HepG2 (cell line): ENCODE data around the gene GRID1. TPM values are rescaled to one million over a fixed set of nuclear protein-coding genes. Genes with fewer than 3 reads are reported as not detected.
A peak's percentile ranks its signal among the peaks of the same experiment; 100 is the strongest.

Experiments used
- ATAC-seq: fragments of 200-7000 bp; cut with Tn5 transposase; 3 replicates; pipeline ENCODE4 v1.9.1; 2020; ENCODE audit warnings: mild to moderate bottlenecking, moderate library complexity
- BruUV-seq: library from RNA; stranded (reverse); fragments of 400-500 nt; replicated peaks from 2 replicates; lab custom pipeline; 2021; lab: Mats Ljungman, UMichigan
- CTCF ChIA-PET: fragments of 300-600 bp; formaldehyde crosslinking; extraction: SDS; loops from one replicate; lab custom pipeline; 2021; ENCODE audit warnings: low total read pairs, inconsistent platforms, low intra/inter-chr PET ratio; lab: Yijun Ruan, JAX
- POLR2A ChIA-PET: fragments of 350-600 bp; sonication (Branson Sonifier 250); formaldehyde crosslinking; loops from one replicate; lab custom pipeline; 2020; ENCODE audit warnings: antibody characterized with exemption, inconsistent platforms; lab: Yijun Ruan, JAX
- DNase-seq: peaks from one replicate; pipeline ENCODE4 v3.0.0-alpha.2; 2015; ENCODE audit warnings: low spot score
- FAIRE-seq: peaks from 3 replicates; lab custom pipeline; 2011; peaks lifted over from hg19 to GRCh38; lab: Jason Lieb, UNC
- H2AFZ ChIP-seq: one replicate; pipeline ENCODE4 v1.6.1; 2011; ENCODE audit warnings: low read length, inconsistent platforms
- H3K27ac ChIP-seq: fragments of 300-600 bp; 3 replicates; pipeline ENCODE4 v1.8.0; 2011; ENCODE audit warnings: mixed run types, mild to moderate bottlenecking, mixed read lengths, low read length, inconsistent platforms; ENCODE audit not compliant: insufficient read depth; ENCODE audit errors: extremely low read length
- H3K27me3 ChIP-seq, 2 experiments: fragments of 200-600 bp in 1 of 2; 2 replicates in 1 of 2; 3 replicates in 1 of 2; pipeline versions ENCODE4 v1.6.0 to v1.8.0; 2011; ENCODE audit warnings: low read length in 2 of 2, mild to moderate bottlenecking in 2 of 2, moderate library complexity in 2 of 2, inconsistent platforms in 1 of 2; ENCODE audit not compliant: insufficient read depth in 2 of 2, control insufficient read depth in 1 of 2
- H3K36me3 ChIP-seq, 2 experiments: fragments of 200-600 bp in 1 of 2; replicated peaks in 1 of 2; 2 replicates in 1 of 2; 3 replicates in 1 of 2; pipeline versions ENCODE4 v1.5.1 to v1.8.0; 2011; ENCODE audit warnings: low read length in 2 of 2, inconsistent platforms in 1 of 2; ENCODE audit not compliant: insufficient read depth in 2 of 2, control insufficient read depth in 1 of 2
- H3K4me1 ChIP-seq: 2 replicates; pipeline ENCODE4 v1.5.1; 2012; ENCODE audit warnings: low read length, inconsistent platforms; ENCODE audit not compliant: insufficient read depth
- H3K4me2 ChIP-seq: 2 replicates; pipeline ENCODE4 v1.6.0; 2011; ENCODE audit warnings: low read depth, low read length, inconsistent platforms
- H3K4me3 ChIP-seq, 3 experiments: fragments of 200-600 bp in 1 of 3; sonication (generic), shearing (Covaris generic) in 1 of 3; replicated peaks in 1 of 3; 2 replicates each; pipeline ENCODE4 v1.5.1; 2011 to 2016; ENCODE audit warnings: low read length in 3 of 3, inconsistent platforms in 2 of 3, low read depth in 2 of 3, mild to moderate bottlenecking in 2 of 3, control low read depth in 1 of 3, mixed read lengths in 1 of 3; ENCODE audit not compliant: insufficient read depth in 1 of 3
- H3K79me2 ChIP-seq: one replicate; pipeline ENCODE4 v1.6.1; 2011; ENCODE audit warnings: low read length, inconsistent platforms; ENCODE audit not compliant: insufficient read depth
- H3K9ac ChIP-seq: 2 replicates; pipeline ENCODE4 v1.6.0; 2011; ENCODE audit warnings: mild to moderate bottlenecking, low read depth, low read length, inconsistent platforms; ENCODE audit not compliant: insufficient read depth
- H3K9me3 ChIP-seq: 2 replicates; pipeline ENCODE4 v1.5.1; 2012; ENCODE audit warnings: mild to moderate bottlenecking, low read length
- H4K20me1 ChIP-seq: 2 replicates; pipeline ENCODE4 v1.6.0; 2011; ENCODE audit warnings: inconsistent platforms, mild to moderate bottlenecking, low read length, moderate library complexity; ENCODE audit not compliant: insufficient read depth
- ADNP ChIP-seq: sonication (generic); formaldehyde crosslinking; IDR thresholded peaks from 2 replicates; pipeline ENCODE4 v1.4.0; 2020; ENCODE audit warnings: missing genetic modification reagents
- FOXK2 ChIP-seq: fragments of 450-650 bp; IDR thresholded peaks from 2 replicates; pipeline ENCODE4 v1.6.1; 2016
- GABPA ChIP-seq, 2 experiments: IDR thresholded peaks; 2 replicates each; pipeline ENCODE4 v1.6.1; 2011 to 2016; ENCODE audit warnings: low read depth in 2 of 2, low read length in 1 of 2, missing biosample characterization in 1 of 2, missing genetic modification characterization in 1 of 2
- GPBP1L1 ChIP-seq: sonication (generic); formaldehyde crosslinking; IDR thresholded peaks from 2 replicates; pipeline ENCODE4 v1.5.0; 2020; ENCODE audit warnings: mild to moderate bottlenecking, missing genetic modification reagents
- MEF2D ChIP-seq: sonication (generic); formaldehyde crosslinking; IDR thresholded peaks from 2 replicates; pipeline ENCODE4 v1.5.1; 2020; ENCODE audit warnings: mild to moderate bottlenecking, missing genetic modification reagents
- NCOA5 ChIP-seq: sonication (generic); formaldehyde crosslinking; IDR thresholded peaks from 2 replicates; pipeline ENCODE4 v1.4.0; 2020; ENCODE audit warnings: missing genetic modification reagents
- PRMT3 ChIP-seq: sonication (generic); formaldehyde crosslinking; IDR thresholded peaks from 2 replicates; pipeline ENCODE4 v1.8.1; 2022; ENCODE audit warnings: low read depth, mild to moderate bottlenecking, moderate library complexity, missing genetic modification reagents, borderline replicate concordance
- XBP1 ChIP-seq: sonication (generic); formaldehyde crosslinking; IDR thresholded peaks from 2 replicates; pipeline ENCODE4 v1.5.0; 2020; ENCODE audit warnings: missing genetic modification reagents
- ZNF124 ChIP-seq: sonication (generic); formaldehyde crosslinking; IDR thresholded peaks from 2 replicates; pipeline ENCODE4 v1.4.0; 2020; ENCODE audit warnings: missing genetic modification reagents
- ZNF709 ChIP-seq: sonication (generic); formaldehyde crosslinking; IDR thresholded peaks from 2 replicates; pipeline ENCODE4 v1.5.0; 2020; ENCODE audit warnings: mild to moderate bottlenecking, missing genetic modification reagents
- ZNF878 ChIP-seq: sonication (generic); formaldehyde crosslinking; IDR thresholded peaks from 2 replicates; pipeline ENCODE4 v1.8.1; 2023; ENCODE audit warnings: mild to moderate bottlenecking, missing genetic modification reagents, moderate library complexity
- WGBS: methylation state at CpG from one replicate; pipeline ENCODE4 v1.1.6; 2017; ENCODE audit warnings: low lambda C conversion rate; 5-methylcytosine and 5-hydroxymethylcytosine counted together
- in situ Hi-C: cut with HindIII; loops from 2 replicates; pipeline ENCODE4 v1.10.0; 2017; ENCODE audit warnings: low pct_unique_long_range_greater_than_20kb; ENCODE audit not compliant: extremely low pct_ligation_motif_present
- intact Hi-C: fragments of 100-400 bp; cut with micrococcal nuclease; formaldehyde crosslinking; loops from one replicate; pipeline ENCODE4 v1.10.0; 2022; ENCODE audit not compliant: unreplicated experiment
- polyA plus RNA-seq, 8 experiments: library from polyadenylated mRNA; depleted of rRNA in 3 of 8; stranded (reverse) in 7 of 8; unstranded in 1 of 8; fragments of >200 nt; fragmentation: Illumina TruSeq in 4 of 8; extraction: Trizol in 4 of 8; gene quantifications; 2 replicates each; pipeline versions ENCODE4 v1.2.1 to v1.2.3, GENCODE V29; 2011 to 2016; ENCODE audit warnings: low read depth in 4 of 8, missing spikeins in 1 of 8, mixed read lengths in 1 of 8; ENCODE audit not compliant: insufficient read depth in 1 of 8
- total RNA-seq, 5 experiments: library from RNA; depleted of rRNA; stranded (reverse); fragments of >200 nt; fragmentation: Illumina TruSeq; extraction: Trizol; gene quantifications; 2 replicates each; pipeline ENCODE4 v1.2.3, GENCODE V29; 2016; ENCODE audit warnings: low read depth in 1 of 5
- TF ChIP-seq, protein P1 (sequence below): sonication (generic); formaldehyde crosslinking; IDR thresholded peaks from 2 replicates; pipeline ENCODE4 v1.4.0; 2020; ENCODE audit warnings: missing genetic modification reagents, mild to moderate bottlenecking, borderline replicate concordance
- TF ChIP-seq, protein P2 (sequence below): sonication (generic); formaldehyde crosslinking; IDR thresholded peaks from 2 replicates; pipeline ENCODE4 v1.4.0; 2020; ENCODE audit warnings: low read depth, missing genetic modification reagents

Gene GRID1
- total and polyA plus RNA-seq, 2 of the 13 experiments (the other 11 are each of a cell fraction or from before 2014, with no cell fraction given) = 0.05 TPM; not detected in 1

GRCh38 chr10:86411281-86411841, 44.8 kb upstream of the GRID1 start (continued):
- TF ChIP-seq MEF2D (CRISPR knock-in tag) (peak; percentile 34; the same call in 1 of the 2 replicates), GABPA (IDR thresholded peaks at IDR 0.05; ENCODE audit: low read depth, low read length) (no peak), GABPA (CRISPR knock-in tag; IDR thresholded peaks at IDR 0.05; ENCODE audit: low read depth) (0 out of 2 replicates have a peak, but pooled peaks have one; percentile 17), PRMT3 (CRISPR knock-in tag) (0 out of 2 replicates have a peak, but pooled peaks have one; percentile 15)
- TF ChIP-seq, protein P1, sequence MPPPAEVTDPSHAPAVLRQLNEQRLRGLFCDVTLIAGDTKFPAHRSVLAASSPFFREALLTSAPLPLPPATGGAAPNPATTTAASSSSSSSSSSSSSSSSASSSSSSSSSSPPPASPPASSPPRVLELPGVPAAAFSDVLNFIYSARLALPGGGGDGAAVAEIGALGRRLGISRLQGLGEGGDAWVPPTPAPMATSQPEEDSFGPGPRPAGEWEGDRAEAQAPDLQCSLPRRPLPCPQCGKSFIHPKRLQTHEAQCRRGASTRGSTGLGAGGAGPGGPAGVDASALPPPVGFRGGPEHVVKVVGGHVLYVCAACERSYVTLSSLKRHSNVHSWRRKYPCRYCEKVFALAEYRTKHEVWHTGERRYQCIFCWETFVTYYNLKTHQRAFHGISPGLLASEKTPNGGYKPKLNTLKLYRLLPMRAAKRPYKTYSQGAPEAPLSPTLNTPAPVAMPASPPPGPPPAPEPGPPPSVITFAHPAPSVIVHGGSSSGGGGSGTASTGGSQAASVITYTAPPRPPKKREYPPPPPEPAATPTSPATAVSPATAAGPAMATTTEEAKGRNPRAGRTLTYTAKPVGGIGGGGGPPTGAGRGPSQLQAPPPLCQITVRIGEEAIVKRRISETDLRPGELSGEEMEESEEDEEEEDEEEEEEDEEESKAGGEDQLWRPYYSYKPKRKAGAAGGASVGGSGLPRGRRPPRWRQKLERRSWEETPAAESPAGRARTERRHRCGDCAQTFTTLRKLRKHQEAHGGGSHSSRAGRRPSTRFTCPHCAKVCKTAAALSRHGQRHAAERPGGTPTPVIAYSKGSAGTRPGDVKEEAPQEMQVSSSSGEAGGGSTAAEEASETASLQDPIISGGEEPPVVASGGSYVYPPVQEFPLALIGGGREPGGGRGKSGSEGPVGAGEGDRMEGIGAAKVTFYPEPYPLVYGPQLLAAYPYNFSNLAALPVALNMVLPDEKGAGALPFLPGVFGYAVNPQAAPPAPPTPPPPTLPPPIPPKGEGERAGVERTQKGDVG = no peak
- TF ChIP-seq, all 625 proteins: peak for 22

- no peaks in the 10 kb centered on the region for H4K20me1 ChIP-seq
- intact Hi-C loops = loop anchor here (1.0 to 2.0 kb wide), 2 partner anchors 10 to 30 kb away; no protein-coding TSS in a partner anchor
- FAIRE-seq (peak; percentile 49), ATAC-seq (peak; percentile 80), DNase-seq (peak; percentile 94)
- BruUV-seq = no TSS peak
- H3K36me3 ChIP-seq = no peaks in the 10 kb centered on the region
- no peak overlapping the region for H2AFZ ChIP-seq
- ChIA-PET POLR2A (interaction anchor here (1.2 to 2.8 kb wide), 3 partner anchors 10 to 111 kb away, joined by 7 to 38 read pairs (median 35); partner anchors contain the start of gene WAPL), CTCF (no interaction called here)
- WGBS = 8% methylated on average over 4 of the region's 4 CpGs
- no peaks in the 10 kb centered on the region for H3K79me2 ChIP-seq
- H3K9me3 ChIP-seq = no peaks in the 10 kb centered on the region
- no peaks in the 10 kb centered on the region for H3K27me3 ChIP-seq
- peak overlapping the region; percentile 57 for H3K4me2 ChIP-seq
- peak overlapping the region in 1 of 3 experiments; percentile 15; a peak in 1 of 6 replicates for H3K4me3 ChIP-seq
- H3K9ac ChIP-seq = peak overlapping the region; percentile 41; the same call in 1 of the 2 replicates
- in situ Hi-C loops = no loop called here
- peak overlapping the region; percentile 64 for H3K27ac ChIP-seq
- H3K4me1 ChIP-seq = peaks cover 37% of the 10 kb centered on the region
- TF ChIP-seq GPBP1L1 (CRISPR knock-in tag) = no peak
- TF ChIP-seq ZNF878 (CRISPR knock-in tag) = peak; percentile 64; the same call in 1 of the 2 replicates
- TF ChIP-seq ZNF709 = 0 out of 2 replicates have a peak, but pooled peaks have one; percentile 27
- TF ChIP-seq FOXK2 = peak; percentile 83
- no peak for TF ChIP-seq XBP1 (CRISPR knock-in tag)
- peak; percentile 84; the same call in 1 of the 2 replicates for TF ChIP-seq ZNF124 (CRISPR knock-in tag)
- TF ChIP-seq, protein P2, sequence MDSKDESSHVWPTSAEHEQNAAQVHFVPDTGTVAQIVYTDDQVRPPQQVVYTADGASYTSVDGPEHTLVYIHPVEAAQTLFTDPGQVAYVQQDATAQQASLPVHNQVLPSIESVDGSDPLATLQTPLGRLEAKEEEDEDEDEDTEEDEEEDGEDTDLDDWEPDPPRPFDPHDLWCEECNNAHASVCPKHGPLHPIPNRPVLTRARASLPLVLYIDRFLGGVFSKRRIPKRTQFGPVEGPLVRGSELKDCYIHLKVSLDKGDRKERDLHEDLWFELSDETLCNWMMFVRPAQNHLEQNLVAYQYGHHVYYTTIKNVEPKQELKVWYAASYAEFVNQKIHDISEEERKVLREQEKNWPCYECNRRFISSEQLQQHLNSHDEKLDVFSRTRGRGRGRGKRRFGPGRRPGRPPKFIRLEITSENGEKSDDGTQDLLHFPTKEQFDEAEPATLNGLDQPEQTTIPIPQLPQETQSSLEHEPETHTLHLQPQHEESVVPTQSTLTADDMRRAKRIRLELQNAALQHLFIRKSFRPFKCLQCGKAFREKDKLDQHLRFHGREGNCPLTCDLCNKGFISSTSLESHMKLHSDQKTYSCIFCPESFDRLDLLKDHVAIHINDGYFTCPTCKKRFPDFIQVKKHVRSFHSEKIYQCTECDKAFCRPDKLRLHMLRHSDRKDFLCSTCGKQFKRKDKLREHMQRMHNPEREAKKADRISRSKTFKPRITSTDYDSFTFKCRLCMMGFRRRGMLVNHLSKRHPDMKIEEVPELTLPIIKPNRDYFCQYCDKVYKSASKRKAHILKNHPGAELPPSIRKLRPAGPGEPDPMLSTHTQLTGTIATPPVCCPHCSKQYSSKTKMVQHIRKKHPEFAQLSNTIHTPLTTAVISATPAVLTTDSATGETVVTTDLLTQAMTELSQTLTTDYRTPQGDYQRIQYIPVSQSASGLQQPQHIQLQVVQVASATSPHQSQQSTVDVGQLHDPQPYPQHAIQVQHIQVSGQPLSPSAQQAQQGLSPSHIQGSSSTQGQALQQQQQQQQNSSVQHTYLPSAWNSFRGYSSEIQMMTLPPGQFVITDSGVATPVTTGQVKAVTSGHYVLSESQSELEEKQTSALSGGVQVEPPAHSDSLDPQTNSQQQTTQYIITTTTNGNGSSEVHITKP (CRISPR knock-in tag) = no peak
- TF ChIP-seq ADNP = peak; percentile 81
- TF ChIP-seq NCOA5 (CRISPR knock-in tag) = no peak
Measured at GRCh38 chr10:86410542-86411124, 44.0 kb upstream of the GRID1 start.
